Liver (tissue), 9 donors: ENCODE data around the gene LAMC3. TPM values are rescaled to one million over a fixed set of nuclear protein-coding genes. Genes with fewer than 3 reads are reported as not detected.

Source experiments
- DNase-seq: peaks from one replicate; pipeline ENCODE4 v3.0.0-alpha.2; 2017; ENCODE audit warnings: low spot score
- H3K27ac ChIP-seq, 2 donors: one replicate each; pipeline ENCODE4 v1.7.0; 2013; ENCODE audit warnings: inconsistent platforms in 2 of 2, low read length in 2 of 2, control low read depth in 1 of 2, low read depth in 1 of 2, mild to moderate bottlenecking in 1 of 2
- H3K27me3 ChIP-seq, 4 donors: one replicate each; pipeline versions ENCODE4 v1.6.1 to v1.7.0; 2013; ENCODE audit warnings: low read length in 3 of 4, inconsistent platforms in 1 of 4, mild to moderate bottlenecking in 1 of 4, moderate library complexity in 1 of 4; ENCODE audit not compliant: control insufficient read depth in 4 of 4, insufficient read depth in 4 of 4
- H3K36me3 ChIP-seq, 4 donors: one replicate each; pipeline versions ENCODE4 v1.6.1 to v1.7.0; 2013; ENCODE audit warnings: low read length in 3 of 4, mild to moderate bottlenecking in 3 of 4, low read depth in 1 of 4, moderate library complexity in 1 of 4; ENCODE audit not compliant: control insufficient read depth in 4 of 4, insufficient read depth in 3 of 4
- H3K4me1 ChIP-seq, 4 donors: one replicate each; pipeline versions ENCODE4 v1.6.1 to v1.7.0; 2013; ENCODE audit warnings: low read length in 3 of 4, mild to moderate bottlenecking in 3 of 4, moderate library complexity in 1 of 4; ENCODE audit not compliant: control insufficient read depth in 4 of 4, insufficient read depth in 4 of 4
- H3K4me3 ChIP-seq, 3 donors: one replicate each; pipeline versions ENCODE4 v1.6.1 to v1.7.0; 2013; ENCODE audit warnings: low read length in 3 of 3, control low read depth in 1 of 3, low read depth in 1 of 3, mild to moderate bottlenecking in 1 of 3
- H3K9ac ChIP-seq, 2 donors: one replicate each; pipeline ENCODE4 v1.7.0; 2013; ENCODE audit warnings: low read length in 2 of 2, mild to moderate bottlenecking in 2 of 2, moderate library complexity in 2 of 2, control low read depth in 1 of 2, low read depth in 1 of 2
- H3K9me3 ChIP-seq, 4 donors: one replicate each; pipeline versions ENCODE4 v1.6.1 to v1.7.0; 2013; ENCODE audit warnings: low read length in 3 of 4; ENCODE audit not compliant: control insufficient read depth in 4 of 4
- EGR1 ChIP-seq, 2 donors: IDR thresholded peaks; 2 replicates each; pipeline ENCODE4 v1.6.1; 2016 to 2018; ENCODE audit warnings: antibody characterized with exemption in 2 of 2, low read depth in 2 of 2
- FOXA1 ChIP-seq: IDR thresholded peaks from 2 replicates; pipeline ENCODE4 v1.6.1; 2016; ENCODE audit warnings: antibody characterized with exemption
- FOXA2 ChIP-seq: IDR thresholded peaks from 2 replicates; pipeline ENCODE4 v1.6.1; 2016; ENCODE audit warnings: antibody characterized with exemption
- GABPA ChIP-seq, 2 donors: IDR thresholded peaks in 1 of 2; conservative IDR thresholded peaks in 1 of 2; 2 replicates each; pipeline ENCODE4 v1.6.1; 2016; ENCODE audit warnings: antibody characterized with exemption in 2 of 2, mild to moderate bottlenecking in 1 of 2, moderate library complexity in 1 of 2
- HNF4A ChIP-seq, 2 donors: conservative IDR thresholded peaks; 2 replicates each; pipeline ENCODE4 v1.6.1; 2016; ENCODE audit warnings: antibody characterized with exemption in 2 of 2, mild to moderate bottlenecking in 2 of 2
- HNF4G ChIP-seq: IDR thresholded peaks from 2 replicates; pipeline ENCODE4 v1.6.1; 2016; ENCODE audit warnings: antibody characterized with exemption
- JUND ChIP-seq, 2 donors: IDR thresholded peaks; 2 replicates each; pipeline ENCODE4 v1.6.1; 2016; ENCODE audit warnings: antibody characterized with exemption in 2 of 2
- MAX ChIP-seq: IDR thresholded peaks from 2 replicates; pipeline ENCODE4 v1.6.1; 2016; ENCODE audit warnings: antibody characterized with exemption
- NR2F2 ChIP-seq: IDR thresholded peaks from 2 replicates; pipeline ENCODE4 v1.6.1; 2016; ENCODE audit warnings: antibody characterized with exemption
- RAD21 ChIP-seq, 2 donors: IDR thresholded peaks; 2 replicates each; pipeline ENCODE4 v1.6.1; 2016; ENCODE audit warnings: antibody characterized with exemption in 2 of 2, mild to moderate bottlenecking in 2 of 2
- REST ChIP-seq: IDR thresholded peaks from 2 replicates; pipeline ENCODE4 v1.6.1; 2016; ENCODE audit warnings: antibody characterized with exemption, mild to moderate bottlenecking
- RXRA ChIP-seq, 2 donors: IDR thresholded peaks; 2 replicates each; pipeline ENCODE4 v1.6.1; 2017 to 2018; ENCODE audit warnings: antibody characterized with exemption in 2 of 2, mild to moderate bottlenecking in 1 of 2
- SP1 ChIP-seq: IDR thresholded peaks from 2 replicates; pipeline ENCODE4 v1.6.1; 2018; ENCODE audit warnings: antibody characterized with exemption, mild to moderate bottlenecking
- TAF1 ChIP-seq: conservative IDR thresholded peaks from 2 replicates; pipeline ENCODE4 v1.6.1; 2016; ENCODE audit warnings: antibody characterized with exemption, mild to moderate bottlenecking
- YY1 ChIP-seq: IDR thresholded peaks from 2 replicates; pipeline ENCODE4 v1.6.1; 2016; ENCODE audit warnings: antibody characterized with exemption, mild to moderate bottlenecking
- WGBS: extraction: QIAGEN DNeasy Blood & Tissue Kit; methylation state at CpG from one replicate; pipeline ENCODE4 v1.1.7; 2013; 5-methylcytosine and 5-hydroxymethylcytosine counted together
- polyA plus RNA-seq, 2 donors: library from polyadenylated mRNA; stranded (reverse) in 1 of 2; unstranded in 1 of 2; fragments of 200-250 nt in 1 of 2; fragments of >200 nt in 1 of 2; fragmentation: Nextera tagmentation in 1 of 2; extraction: Ambion mirVana in 1 of 2; gene quantifications; one replicate each; pipeline versions ENCODE4 v1.2.1 to v1.2.3, GENCODE V29; 2013 to 2015
- total RNA-seq, 2 donors: library from RNA; depleted of rRNA; stranded (reverse); fragments of >200 nt; gene quantifications; one replicate each; pipeline ENCODE4 v1.2.3, GENCODE V29; 2014
- TF ChIP-seq, protein P1 (sequence below): fragments of 150-350 bp; IDR thresholded peaks from 2 replicates; pipeline ENCODE4 v1.5.1; 2017; ENCODE audit warnings: improper control_type of control experiment, low read depth, low read length; ENCODE audit not compliant: missing input control
- TF ChIP-seq, protein P2 (sequence below): IDR thresholded peaks from 2 replicates; pipeline ENCODE4 v1.6.1; 2016; ENCODE audit warnings: antibody characterized with exemption
- TF ChIP-seq, protein P3 (sequence below): IDR thresholded peaks from 2 replicates; pipeline ENCODE4 v1.6.1; 2016; ENCODE audit warnings: antibody characterized with exemption
- donor health status: healthy.
- donor health status: healthy.
- donor health status: healthy.
- donor health status: healthy.
- donor health status: healthy.

The LAMC3 gene
- total and polyA plus RNA-seq, 4 donors, result 1.4 to 5.9 (median 2.9) TPM

DNA sequence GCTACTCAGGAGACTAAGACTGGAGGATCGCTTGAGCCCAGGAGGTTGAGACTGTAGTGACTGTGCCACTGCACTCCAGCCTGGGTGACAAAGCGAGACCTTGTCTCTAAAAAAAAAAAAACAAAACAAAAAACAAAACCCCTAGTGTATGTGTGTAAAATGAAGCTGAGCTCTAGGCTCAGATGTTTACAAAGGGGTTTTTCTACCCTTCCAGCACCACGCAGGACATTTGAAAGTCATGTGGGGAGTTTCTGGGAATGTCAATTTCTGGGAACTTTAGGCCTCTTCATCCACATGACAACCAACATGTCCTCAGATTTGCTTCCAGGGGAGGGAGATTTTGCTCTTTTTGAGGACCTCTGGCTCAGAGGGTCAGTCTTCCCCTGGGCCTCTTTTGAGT is 44.9 kb downstream of the LAMC3 start:
- Histone ChIP-seq H3K27ac (no peak overlapping the region), H3K4me3 (no peak overlapping the region), H3K9ac (no peak overlapping the region), H3K4me1 (no peaks in the 10 kb centered on the region), H3K27me3 (peaks cover 0 to 5% (median 0%) of the 10 kb centered on the region in 4 donors), H3K36me3 (no peaks in the 10 kb centered on the region), H3K9me3 (no peaks in the 10 kb centered on the region)
- DNase-seq, result no peak
- WGBS, result 88% methylated on average over 3 of the region's 3 CpGs
- TF ChIP-seq SP1 (no peak), HNF4G (no peak), NR2F2 (no peak), RXRA (IDR thresholded peaks at IDR 0.05) (no peak), YY1 (no peak), HNF4A (conservative IDR thresholded peaks at IDR 0.05) (no peak), EGR1 (IDR thresholded peaks at IDR 0.05; ENCODE audit: low read depth in 2 of 2) (no peak), RAD21 (IDR thresholded peaks at IDR 0.05) (no peak), REST (no peak), FOXA2 (no peak), MAX (no peak), JUND (IDR thresholded peaks at IDR 0.05) (no peak), FOXA1 (no peak), TAF1 (no peak), GABPA (IDR thresholded peaks at IDR 0.05 in 1 of 2, conservative IDR thresholded peaks at IDR 0.05 in 1 of 2) (no peak)
- TF ChIP-seq, protein P1, sequence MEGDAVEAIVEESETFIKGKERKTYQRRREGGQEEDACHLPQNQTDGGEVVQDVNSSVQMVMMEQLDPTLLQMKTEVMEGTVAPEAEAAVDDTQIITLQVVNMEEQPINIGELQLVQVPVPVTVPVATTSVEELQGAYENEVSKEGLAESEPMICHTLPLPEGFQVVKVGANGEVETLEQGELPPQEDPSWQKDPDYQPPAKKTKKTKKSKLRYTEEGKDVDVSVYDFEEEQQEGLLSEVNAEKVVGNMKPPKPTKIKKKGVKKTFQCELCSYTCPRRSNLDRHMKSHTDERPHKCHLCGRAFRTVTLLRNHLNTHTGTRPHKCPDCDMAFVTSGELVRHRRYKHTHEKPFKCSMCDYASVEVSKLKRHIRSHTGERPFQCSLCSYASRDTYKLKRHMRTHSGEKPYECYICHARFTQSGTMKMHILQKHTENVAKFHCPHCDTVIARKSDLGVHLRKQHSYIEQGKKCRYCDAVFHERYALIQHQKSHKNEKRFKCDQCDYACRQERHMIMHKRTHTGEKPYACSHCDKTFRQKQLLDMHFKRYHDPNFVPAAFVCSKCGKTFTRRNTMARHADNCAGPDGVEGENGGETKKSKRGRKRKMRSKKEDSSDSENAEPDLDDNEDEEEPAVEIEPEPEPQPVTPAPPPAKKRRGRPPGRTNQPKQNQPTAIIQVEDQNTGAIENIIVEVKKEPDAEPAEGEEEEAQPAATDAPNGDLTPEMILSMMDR, result no peak
- TF ChIP-seq, protein P2, sequence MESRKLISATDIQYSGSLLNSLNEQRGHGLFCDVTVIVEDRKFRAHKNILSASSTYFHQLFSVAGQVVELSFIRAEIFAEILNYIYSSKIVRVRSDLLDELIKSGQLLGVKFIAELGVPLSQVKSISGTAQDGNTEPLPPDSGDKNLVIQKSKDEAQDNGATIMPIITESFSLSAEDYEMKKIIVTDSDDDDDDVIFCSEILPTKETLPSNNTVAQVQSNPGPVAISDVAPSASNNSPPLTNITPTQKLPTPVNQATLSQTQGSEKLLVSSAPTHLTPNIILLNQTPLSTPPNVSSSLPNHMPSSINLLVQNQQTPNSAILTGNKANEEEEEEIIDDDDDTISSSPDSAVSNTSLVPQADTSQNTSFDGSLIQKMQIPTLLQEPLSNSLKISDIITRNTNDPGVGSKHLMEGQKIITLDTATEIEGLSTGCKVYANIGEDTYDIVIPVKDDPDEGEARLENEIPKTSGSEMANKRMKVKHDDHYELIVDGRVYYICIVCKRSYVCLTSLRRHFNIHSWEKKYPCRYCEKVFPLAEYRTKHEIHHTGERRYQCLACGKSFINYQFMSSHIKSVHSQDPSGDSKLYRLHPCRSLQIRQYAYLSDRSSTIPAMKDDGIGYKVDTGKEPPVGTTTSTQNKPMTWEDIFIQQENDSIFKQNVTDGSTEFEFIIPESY, result no peak
- TF ChIP-seq, protein P3, sequence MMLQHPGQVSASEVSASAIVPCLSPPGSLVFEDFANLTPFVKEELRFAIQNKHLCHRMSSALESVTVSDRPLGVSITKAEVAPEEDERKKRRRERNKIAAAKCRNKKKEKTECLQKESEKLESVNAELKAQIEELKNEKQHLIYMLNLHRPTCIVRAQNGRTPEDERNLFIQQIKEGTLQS, result no peak
